ENCODE results near the gene UPB1. TPM values are rescaled to one million over a fixed set of nuclear protein-coding genes. Genes with fewer than 3 reads are reported as not detected.
"Not testable (repeated sequence)": the region's sequence is repeated elsewhere in the genome, so short reads cannot be mapped to it uniquely, and the experiment has no call there.

UPB1 gene
- total RNA-seq, 1 donor from 2014 or later = 0.52 TPM

DNA sequence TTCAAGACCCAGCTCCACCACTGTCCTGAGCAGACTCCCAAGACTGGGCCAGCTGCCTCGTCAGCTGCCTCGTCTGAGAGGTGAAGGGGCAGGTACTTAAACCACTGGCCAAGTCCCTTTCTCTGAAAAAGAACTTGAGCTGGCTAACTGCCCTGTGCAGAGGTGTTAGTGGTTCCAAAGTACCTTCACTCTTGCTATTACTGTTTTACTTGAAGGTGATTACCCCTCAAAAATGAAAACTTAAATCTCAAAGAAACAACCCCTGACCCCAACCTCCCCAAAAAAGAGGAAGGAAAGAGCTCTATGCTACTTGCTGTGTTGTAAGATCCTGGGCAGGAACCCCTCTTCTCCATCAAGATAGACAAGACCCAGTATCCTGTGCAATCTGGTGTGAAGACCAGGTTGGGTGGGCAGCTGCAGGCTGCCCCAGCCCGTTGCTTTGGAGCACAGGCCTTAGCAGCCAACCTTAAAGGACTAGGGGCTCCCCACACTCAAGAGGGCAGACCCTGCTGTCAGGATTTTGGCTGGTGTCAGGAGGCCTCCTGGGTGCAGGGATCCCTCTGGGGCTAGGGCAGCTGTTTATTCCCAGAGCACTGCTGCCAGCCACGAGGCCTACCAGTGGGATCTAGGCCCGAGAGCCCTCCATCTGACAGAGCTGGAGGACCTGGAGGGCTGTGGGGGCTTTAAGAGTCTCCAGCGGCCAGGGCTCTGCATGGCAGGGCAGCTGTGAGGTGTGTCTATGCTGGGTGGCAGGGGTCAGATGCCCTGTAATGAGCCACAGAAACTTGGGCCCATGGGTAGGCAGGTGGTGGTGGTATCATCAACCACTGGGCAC lies 46.8 kb downstream of the UPB1 start:
- H3K27me3 ChIP-seq (ENCODE audit: control insufficient read depth in 3 of 3, insufficient read depth in 3 of 3, low read length in 3 of 3) = no peaks in the 10 kb centered on the region
- H3K9ac ChIP-seq (ENCODE audit: low read depth in 1 of 3, low read length in 3 of 3) = peak overlapping the region; percentile 10 to 62 (median 51)
- no peak overlapping the region for H3K4me3 ChIP-seq (ENCODE audit: low read length in 3 of 3)
- H3K4me1 ChIP-seq (ENCODE audit: control insufficient read depth in 3 of 3, insufficient read depth in 3 of 3, low read length in 3 of 3) = peaks cover 53 to 62% (median 58%) of the 10 kb centered on the region in 3 donors
- H3K9me3 ChIP-seq (ENCODE audit: control insufficient read depth in 3 of 3, low read length in 3 of 3) = no peaks in the 10 kb centered on the region
- H3K36me3 ChIP-seq (ENCODE audit: control insufficient read depth in 3 of 3, insufficient read depth in 3 of 3, low read length in 3 of 3) = peaks cover 48 to 53% (median 50%) of the 10 kb centered on the region in 3 donors
- no peak overlapping the region for H3K27ac ChIP-seq (ENCODE audit: low read depth, low read length)

- H3K4me3 ChIP-seq (ENCODE audit: low read length in 3 of 3) = no peak overlapping the region
- peak overlapping the region in 2 of 3 donors; percentile 43 to 62 for H3K9ac ChIP-seq (ENCODE audit: low read depth in 1 of 3, low read length in 3 of 3)
- no peaks in the 10 kb centered on the region for H3K27me3 ChIP-seq (ENCODE audit: control insufficient read depth in 3 of 3, insufficient read depth in 3 of 3, low read length in 3 of 3)
- H3K36me3 ChIP-seq (ENCODE audit: control insufficient read depth in 3 of 3, insufficient read depth in 3 of 3, low read length in 3 of 3) = peaks cover 54 to 58% (median 58%) of the 10 kb centered on the region in 3 donors
- H3K9me3 ChIP-seq (ENCODE audit: control insufficient read depth in 3 of 3, low read length in 3 of 3) = no peaks in the 10 kb centered on the region
- peaks cover 53 to 62% (median 58%) of the 10 kb centered on the region in 3 donors for H3K4me1 ChIP-seq (ENCODE audit: control insufficient read depth in 3 of 3, insufficient read depth in 3 of 3, low read length in 3 of 3)
- H3K27ac ChIP-seq (ENCODE audit: low read depth, low read length) = peak overlapping the region; percentile 20
Observed at GRCh38 chr22:24542641-24543040, 47.5 kb downstream of the UPB1 start.

DNA sequence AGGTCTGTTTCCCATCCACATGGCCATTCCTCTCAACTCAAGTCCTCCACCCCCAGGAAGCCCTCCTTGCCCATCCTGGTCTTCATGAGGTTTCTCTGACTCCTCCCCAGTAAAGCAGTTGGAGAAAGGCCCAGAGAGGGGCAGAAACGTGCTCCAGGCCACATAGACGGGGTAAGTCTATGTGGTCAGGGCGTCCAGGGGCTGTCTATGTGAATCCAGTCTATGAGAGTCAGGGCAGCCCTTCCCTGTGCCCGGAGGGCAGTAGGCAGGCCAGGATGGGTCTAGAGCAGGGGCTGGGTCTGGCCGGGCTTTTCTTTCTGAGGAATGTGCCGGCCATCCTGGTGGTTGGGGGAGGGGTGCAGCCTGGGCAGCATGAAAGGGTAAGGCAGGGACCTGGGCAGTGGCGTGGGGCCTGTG lies 48.1 kb downstream of the UPB1 start:
- H3K36me3 ChIP-seq (ENCODE audit: control insufficient read depth in 3 of 3, insufficient read depth in 3 of 3, low read length in 3 of 3) = peaks cover 56 to 62% (median 61%) of the 10 kb centered on the region in 3 donors
- peak overlapping the region; percentile 20 for H3K27ac ChIP-seq (ENCODE audit: low read depth, low read length)
- H3K4me1 ChIP-seq (ENCODE audit: control insufficient read depth in 3 of 3, insufficient read depth in 3 of 3, low read length in 3 of 3) = peaks cover 53 to 62% (median 58%) of the 10 kb centered on the region in 3 donors
- no peaks in the 10 kb centered on the region for H3K27me3 ChIP-seq (ENCODE audit: control insufficient read depth in 3 of 3, insufficient read depth in 3 of 3, low read length in 3 of 3)
- H3K4me3 ChIP-seq (ENCODE audit: low read length in 3 of 3) = no peak overlapping the region
- peak overlapping the region in 1 of 3 donors; percentile 8 for H3K9ac ChIP-seq (ENCODE audit: low read depth in 1 of 3, low read length in 3 of 3)
- H3K9me3 ChIP-seq (ENCODE audit: control insufficient read depth in 3 of 3, low read length in 3 of 3) = no peaks in the 10 kb centered on the region

- H3K9me3 ChIP-seq (ENCODE audit: control insufficient read depth in 3 of 3, low read length in 3 of 3) = no peaks in the 10 kb centered on the region
- H3K9ac ChIP-seq (ENCODE audit: low read depth in 1 of 3, low read length in 3 of 3) = peak overlapping the region in 1 of 3 donors; percentile 50
- H3K27me3 ChIP-seq (ENCODE audit: control insufficient read depth in 3 of 3, insufficient read depth in 3 of 3, low read length in 3 of 3) = no peaks in the 10 kb centered on the region
- peaks cover 53 to 66% (median 58%) of the 10 kb centered on the region in 3 donors for H3K4me1 ChIP-seq (ENCODE audit: control insufficient read depth in 3 of 3, insufficient read depth in 3 of 3, low read length in 3 of 3)
- H3K27ac ChIP-seq (ENCODE audit: low read depth, low read length) = no peak overlapping the region
- H3K4me3 ChIP-seq (ENCODE audit: low read length in 3 of 3) = no peak overlapping the region
- H3K36me3 ChIP-seq (ENCODE audit: control insufficient read depth in 3 of 3, insufficient read depth in 3 of 3, low read length in 3 of 3) = peaks cover 62 to 67% (median 67%) of the 10 kb centered on the region in 3 donors
Observed at GRCh38 chr22:24543679-24544243, 48.6 kb downstream of the UPB1 start.

DNA sequence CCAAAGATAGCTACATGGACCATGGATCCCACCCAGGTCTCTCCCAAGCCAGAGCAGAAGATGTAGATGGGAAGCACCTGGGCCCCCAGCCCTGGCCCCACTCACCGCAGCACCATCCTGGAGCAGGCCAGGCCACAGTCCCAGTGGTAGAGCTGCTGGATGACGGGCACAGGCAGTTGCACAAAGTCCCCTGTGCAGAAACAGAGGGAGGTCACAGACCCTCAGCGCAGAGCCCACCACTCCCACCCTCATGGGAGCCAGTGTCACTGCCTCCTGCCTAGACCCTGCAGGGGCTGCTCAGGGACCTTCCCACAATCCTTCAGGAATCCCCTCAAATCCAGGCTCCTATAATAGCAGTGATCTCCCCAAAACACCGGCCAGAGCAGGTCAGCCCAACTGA lies 53.7 kb downstream of the UPB1 start:
- peaks cover 37 to 45% (median 42%) of the 10 kb centered on the region in 3 donors for H3K36me3 ChIP-seq (ENCODE audit: control insufficient read depth in 3 of 3, insufficient read depth in 3 of 3, low read length in 3 of 3)
- no peaks in the 10 kb centered on the region for H3K9me3 ChIP-seq (ENCODE audit: control insufficient read depth in 3 of 3, low read length in 3 of 3)
- H3K9ac ChIP-seq (ENCODE audit: low read depth in 1 of 3, low read length in 3 of 3) = peak overlapping the region in 1 of 3 donors; percentile 16
- H3K27me3 ChIP-seq (ENCODE audit: control insufficient read depth in 3 of 3, insufficient read depth in 3 of 3, low read length in 3 of 3) = no peaks in the 10 kb centered on the region
- H3K4me3 ChIP-seq (ENCODE audit: low read length in 3 of 3) = no peak overlapping the region
- peaks cover 51 to 66% (median 58%) of the 10 kb centered on the region in 3 donors for H3K4me1 ChIP-seq (ENCODE audit: control insufficient read depth in 3 of 3, insufficient read depth in 3 of 3, low read length in 3 of 3)
- H3K27ac ChIP-seq (ENCODE audit: low read depth, low read length) = no peak overlapping the region

GRCh38 chr22:24550028-24550901 lies 55.1 kb downstream of the UPB1 start:
- Histone ChIP-seq H3K4me1 (ENCODE audit: control insufficient read depth in 3 of 3, insufficient read depth in 3 of 3, low read length in 3 of 3) (peaks cover 42 to 60% (median 50%) of the 10 kb centered on the region in 3 donors), H3K4me3 (ENCODE audit: low read length in 3 of 3) (no peak overlapping the region), H3K9me3 (ENCODE audit: control insufficient read depth in 3 of 3, low read length in 3 of 3) (no peaks in the 10 kb centered on the region), H3K27me3 (ENCODE audit: control insufficient read depth in 3 of 3, insufficient read depth in 3 of 3, low read length in 3 of 3) (no peaks in the 10 kb centered on the region), H3K27ac (ENCODE audit: low read depth, low read length) (no peak overlapping the region), H3K36me3 (ENCODE audit: control insufficient read depth in 3 of 3, insufficient read depth in 3 of 3, low read length in 3 of 3) (peaks cover 33 to 36% (median 35%) of the 10 kb centered on the region in 3 donors), H3K9ac (ENCODE audit: low read depth in 1 of 3, low read length in 3 of 3) (peak overlapping the region in 2 of 3 donors; percentile 7 to 45)

GRCh38 chr22:24550902-24551435 lies 55.8 kb downstream of the UPB1 start:
- Histone ChIP-seq H3K36me3 (ENCODE audit: control insufficient read depth in 3 of 3, insufficient read depth in 3 of 3, low read length in 3 of 3) (peaks cover 33 to 36% (median 35%) of the 10 kb centered on the region in 3 donors), H3K27ac (ENCODE audit: low read depth, low read length) (no peak overlapping the region)

GRCh38 chr22:24552503-24553286 lies 57.6 kb downstream of the UPB1 start:
- peak overlapping the region; percentile 98 to 99 (median 99) for H3K9ac ChIP-seq (ENCODE audit: low read depth in 1 of 3, low read length in 3 of 3)
- H3K4me1 ChIP-seq (ENCODE audit: control insufficient read depth in 3 of 3, insufficient read depth in 3 of 3, low read length in 3 of 3) = peaks cover 50 to 75% (median 62%) of the 10 kb centered on the region in 3 donors
- peak overlapping the region; percentile 90 to 98 (median 94) for H3K4me3 ChIP-seq (ENCODE audit: low read length in 3 of 3)
- H3K27ac ChIP-seq (ENCODE audit: low read depth, low read length) = peak overlapping the region; percentile 99
- peaks cover 20 to 22% (median 20%) of the 10 kb centered on the region in 3 donors for H3K36me3 ChIP-seq (ENCODE audit: control insufficient read depth in 3 of 3, insufficient read depth in 3 of 3, low read length in 3 of 3)
- H3K9me3 ChIP-seq (ENCODE audit: control insufficient read depth in 3 of 3, low read length in 3 of 3); H3K27me3 ChIP-seq (ENCODE audit: control insufficient read depth in 3 of 3, insufficient read depth in 3 of 3, low read length in 3 of 3): not testable (repeated sequence)

More at GRCh38 chr22:24550902-24551435, 55.8 kb downstream of the UPB1 start:
- no peaks in the 10 kb centered on the region for H3K27me3 ChIP-seq (ENCODE audit: control insufficient read depth in 3 of 3, insufficient read depth in 3 of 3, low read length in 3 of 3)
- no peaks in the 10 kb centered on the region for H3K9me3 ChIP-seq (ENCODE audit: control insufficient read depth in 3 of 3, low read length in 3 of 3)
- H3K4me3 ChIP-seq (ENCODE audit: low read length in 3 of 3) = no peak overlapping the region
- H3K9ac ChIP-seq (ENCODE audit: low read depth in 1 of 3, low read length in 3 of 3) = peak overlapping the region in 2 of 3 donors; percentile 7 to 45
- peaks cover 40 to 58% (median 48%) of the 10 kb centered on the region in 3 donors for H3K4me1 ChIP-seq (ENCODE audit: control insufficient read depth in 3 of 3, insufficient read depth in 3 of 3, low read length in 3 of 3)

Data from skeletal muscle tissue (tissue), 4 donors.